ENCODE results near the gene HIC2.
"Not testable (repeated sequence)": the region's sequence is repeated elsewhere in the genome, so short reads cannot be mapped to it uniquely, and the experiment has no call there.

The HIC2 gene

DNA sequence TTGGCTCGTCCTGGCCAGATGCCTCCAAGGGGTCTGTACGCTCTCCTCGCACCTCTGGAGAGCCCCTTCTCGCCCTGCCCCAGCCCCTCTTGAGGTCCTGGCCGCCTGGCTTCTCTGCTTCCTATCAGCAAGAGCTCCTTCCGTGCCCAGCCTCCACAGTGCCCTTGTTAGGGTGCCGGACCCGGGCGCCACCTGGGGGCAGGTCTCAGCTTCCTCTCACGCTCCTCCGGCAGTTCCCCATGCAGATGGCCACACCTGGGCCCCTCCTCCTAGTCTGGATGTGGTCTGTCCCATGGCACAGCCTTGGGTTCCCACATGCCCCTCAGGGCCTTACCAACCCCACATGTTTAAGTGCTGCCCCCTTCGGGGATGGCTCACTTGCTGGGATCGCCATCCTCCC, 56.5 kb downstream of the HIC2 start:
- H3K9me3 ChIP-seq (ENCODE audit: insufficient read depth, low read length); H3K9ac ChIP-seq (ENCODE audit: low read length); H3K79me2 ChIP-seq (ENCODE audit: insufficient read depth, low read length); H3K36me3 ChIP-seq (ENCODE audit: low read length); H3K27me3 ChIP-seq (ENCODE audit: low read length); H2AFZ ChIP-seq (ENCODE audit: low read depth, low read length, severe bottlenecking); H3K27ac ChIP-seq (ENCODE audit: low read depth, low read length); H4K20me1 ChIP-seq (ENCODE audit: low read depth, low read length); H3K4me2 ChIP-seq (ENCODE audit: low read depth, low read length, poor library complexity, severe bottlenecking); H3K9me2 ChIP-seq (replicated peaks; ENCODE audit: insufficient read depth, low read length); H3K4me3 ChIP-seq (ENCODE audit: insufficient read depth, low read length, poor library complexity, severe bottlenecking); H3F3A ChIP-seq (ENCODE audit: insufficient read depth): not testable (repeated sequence)

DNA sequence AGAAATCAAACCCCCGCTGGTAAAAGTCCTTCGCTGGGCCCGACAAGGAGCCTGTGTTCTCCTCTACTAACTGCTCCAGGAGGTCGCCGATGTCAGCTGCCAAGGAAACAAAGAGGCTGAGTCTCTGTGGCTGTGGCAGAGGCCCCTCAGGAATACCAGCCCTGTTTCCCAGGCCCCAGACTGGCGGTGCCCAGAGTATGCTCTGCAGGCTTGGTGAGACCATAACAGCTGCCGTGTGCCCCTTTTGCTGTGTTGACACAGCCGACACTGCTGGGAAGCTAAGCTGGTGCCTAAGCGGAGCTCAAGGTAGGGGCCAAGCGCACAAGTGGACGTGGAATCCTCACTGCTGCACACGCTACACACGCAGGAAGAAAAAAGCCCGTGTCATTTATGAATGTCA, 66.9 kb downstream of the HIC2 start:
- not testable (repeated sequence) for H2AFZ ChIP-seq (ENCODE audit: low read depth, low read length, severe bottlenecking); H3K4me2 ChIP-seq (ENCODE audit: low read depth, low read length, poor library complexity, severe bottlenecking); H3K4me3 ChIP-seq (ENCODE audit: insufficient read depth, low read length, poor library complexity, severe bottlenecking); H3K36me3 ChIP-seq (ENCODE audit: low read length); H3K9me2 ChIP-seq (replicated peaks; ENCODE audit: insufficient read depth, low read length); H3K27ac ChIP-seq (ENCODE audit: low read depth, low read length); H3F3A ChIP-seq (ENCODE audit: insufficient read depth); H4K20me1 ChIP-seq (ENCODE audit: low read depth, low read length); H3K79me2 ChIP-seq (ENCODE audit: insufficient read depth, low read length); H3K27me3 ChIP-seq (ENCODE audit: low read length); H3K9ac ChIP-seq (ENCODE audit: low read length); H3K9me3 ChIP-seq (ENCODE audit: insufficient read depth, low read length)

DNA sequence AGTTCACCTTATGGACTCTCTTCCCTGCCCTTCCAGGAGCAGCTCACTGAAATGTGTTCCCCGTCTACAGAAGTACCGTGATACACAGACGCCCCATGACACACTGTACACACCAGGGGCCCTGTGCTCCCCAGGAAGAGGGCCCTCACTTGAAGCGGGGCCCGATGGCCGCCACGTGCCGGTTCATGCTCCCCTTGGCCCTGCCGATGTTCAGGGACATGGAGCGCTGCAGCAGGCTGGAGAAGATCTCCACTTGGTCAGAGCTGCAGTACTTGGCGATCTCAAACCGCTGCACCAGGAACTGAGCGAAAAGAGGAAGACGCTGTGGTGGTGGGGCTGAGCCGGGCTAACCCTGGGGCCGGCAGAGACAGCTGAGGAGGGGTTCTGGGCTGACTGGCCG, 70.6 kb downstream of the HIC2 start:
- not testable (repeated sequence) for H3K9me3 ChIP-seq (ENCODE audit: insufficient read depth, low read length); H3K9ac ChIP-seq (ENCODE audit: low read length); H3K79me2 ChIP-seq (ENCODE audit: insufficient read depth, low read length); H3F3A ChIP-seq (ENCODE audit: insufficient read depth); H2AFZ ChIP-seq (ENCODE audit: low read depth, low read length, severe bottlenecking); H3K9me2 ChIP-seq (replicated peaks; ENCODE audit: insufficient read depth, low read length); H4K20me1 ChIP-seq (ENCODE audit: low read depth, low read length); H3K36me3 ChIP-seq (ENCODE audit: low read length); H3K27me3 ChIP-seq (ENCODE audit: low read length); H3K27ac ChIP-seq (ENCODE audit: low read depth, low read length); H3K4me2 ChIP-seq (ENCODE audit: low read depth, low read length, poor library complexity, severe bottlenecking); H3K4me3 ChIP-seq (ENCODE audit: insufficient read depth, low read length, poor library complexity, severe bottlenecking)

DNA sequence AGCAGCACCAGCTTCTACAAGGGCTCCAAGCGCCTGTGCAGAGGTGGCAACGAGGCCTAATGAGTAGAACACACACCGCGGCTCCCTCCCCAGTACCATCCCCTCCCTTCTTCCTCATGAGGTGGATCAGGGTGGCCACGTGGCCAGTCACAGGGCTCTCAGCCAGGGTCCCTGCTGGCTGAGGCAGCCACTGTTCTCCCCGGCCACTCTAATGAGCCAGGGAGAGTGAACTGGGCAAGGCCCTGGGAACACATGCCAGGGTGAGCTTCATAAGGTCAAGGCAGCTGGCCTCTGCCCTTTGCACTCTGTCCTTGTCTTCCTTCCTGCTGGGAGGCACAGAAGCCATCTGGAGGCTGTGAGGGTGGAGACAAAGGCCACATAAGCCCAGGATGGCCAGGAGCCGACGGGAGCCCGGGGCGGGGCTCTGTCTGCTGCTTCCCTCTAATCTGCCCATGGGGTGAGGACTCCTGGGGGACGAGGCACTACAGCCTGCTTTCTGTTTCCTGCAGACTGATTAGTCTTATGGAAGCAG, 72.0 kb downstream of the HIC2 start:
- H3K27me3 ChIP-seq (ENCODE audit: low read length); H2AFZ ChIP-seq (ENCODE audit: low read depth, low read length, severe bottlenecking); H3K9me3 ChIP-seq (ENCODE audit: insufficient read depth, low read length); H3K79me2 ChIP-seq (ENCODE audit: insufficient read depth, low read length); H3K4me2 ChIP-seq (ENCODE audit: low read depth, low read length, poor library complexity, severe bottlenecking); H3F3A ChIP-seq (ENCODE audit: insufficient read depth); H3K4me3 ChIP-seq (ENCODE audit: insufficient read depth, low read length, poor library complexity, severe bottlenecking); H3K36me3 ChIP-seq (ENCODE audit: low read length); H3K27ac ChIP-seq (ENCODE audit: low read depth, low read length); H3K9me2 ChIP-seq (replicated peaks; ENCODE audit: insufficient read depth, low read length); H4K20me1 ChIP-seq (ENCODE audit: low read depth, low read length); H3K9ac ChIP-seq (ENCODE audit: low read length): not testable (repeated sequence)

DNA sequence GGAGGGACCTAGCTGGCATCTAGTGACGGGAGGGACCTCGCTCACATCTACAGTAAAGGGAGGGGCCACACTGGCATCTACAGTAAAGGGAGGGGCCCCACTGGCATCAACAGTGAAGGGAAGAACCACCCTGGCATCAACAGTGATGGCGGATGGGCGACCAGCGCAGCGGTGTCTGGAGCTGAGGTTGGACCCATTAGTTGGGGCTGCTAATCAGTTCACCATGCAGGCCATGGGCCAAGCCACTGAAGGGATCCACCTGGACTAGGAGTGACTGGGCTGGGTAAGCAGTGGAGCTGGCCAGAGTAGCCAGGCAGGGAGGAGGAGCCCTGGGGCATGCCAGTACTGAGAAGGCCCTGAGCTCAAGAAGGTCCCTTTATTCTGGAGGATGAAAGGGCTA, 73.4 kb downstream of the HIC2 start:
- H3K27me3 ChIP-seq (ENCODE audit: low read length); H3K4me2 ChIP-seq (ENCODE audit: low read depth, low read length, poor library complexity, severe bottlenecking); H3K9me3 ChIP-seq (ENCODE audit: insufficient read depth, low read length): not testable (repeated sequence)

DNA sequence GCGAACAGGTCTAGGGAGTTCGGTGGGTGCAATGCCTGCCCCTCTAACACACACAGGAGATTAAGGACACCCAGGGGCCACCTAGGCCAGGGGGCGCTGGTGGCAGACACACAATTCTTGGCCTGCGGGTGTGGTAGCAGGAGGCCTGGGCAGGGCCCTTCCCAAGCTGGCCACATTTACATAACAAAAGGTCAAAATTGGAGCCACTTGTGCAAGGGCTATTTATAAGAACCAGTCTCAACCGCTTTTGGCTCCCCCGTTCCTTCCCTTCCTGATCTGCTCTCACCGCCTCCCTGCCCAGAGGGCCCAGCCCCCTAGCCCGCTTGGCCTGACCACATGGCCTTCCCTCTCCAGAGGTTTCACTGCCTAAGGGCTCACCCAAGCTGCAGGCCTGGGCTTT, 75.1 kb downstream of the HIC2 start:
- H4K20me1 ChIP-seq (ENCODE audit: low read depth, low read length); H3K4me2 ChIP-seq (ENCODE audit: low read depth, low read length, poor library complexity, severe bottlenecking); H3K27me3 ChIP-seq (ENCODE audit: low read length); H2AFZ ChIP-seq (ENCODE audit: low read depth, low read length, severe bottlenecking); H3K9ac ChIP-seq (ENCODE audit: low read length); H3K79me2 ChIP-seq (ENCODE audit: insufficient read depth, low read length); H3F3A ChIP-seq (ENCODE audit: insufficient read depth); H3K27ac ChIP-seq (ENCODE audit: low read depth, low read length); H3K9me3 ChIP-seq (ENCODE audit: insufficient read depth, low read length); H3K4me3 ChIP-seq (ENCODE audit: insufficient read depth, low read length, poor library complexity, severe bottlenecking); H3K36me3 ChIP-seq (ENCODE audit: low read length); H3K9me2 ChIP-seq (replicated peaks; ENCODE audit: insufficient read depth, low read length): not testable (repeated sequence)

More for the DNA sequence above, 73.4 kb downstream of the HIC2 start:
- not testable (repeated sequence) for H3K4me3 ChIP-seq (ENCODE audit: insufficient read depth, low read length, poor library complexity, severe bottlenecking); H2AFZ ChIP-seq (ENCODE audit: low read depth, low read length, severe bottlenecking); H4K20me1 ChIP-seq (ENCODE audit: low read depth, low read length); H3K36me3 ChIP-seq (ENCODE audit: low read length); H3K79me2 ChIP-seq (ENCODE audit: insufficient read depth, low read length); H3K9me2 ChIP-seq (replicated peaks; ENCODE audit: insufficient read depth, low read length); H3K27ac ChIP-seq (ENCODE audit: low read depth, low read length); H3K9ac ChIP-seq (ENCODE audit: low read length); H3F3A ChIP-seq (ENCODE audit: insufficient read depth)

DNA sequence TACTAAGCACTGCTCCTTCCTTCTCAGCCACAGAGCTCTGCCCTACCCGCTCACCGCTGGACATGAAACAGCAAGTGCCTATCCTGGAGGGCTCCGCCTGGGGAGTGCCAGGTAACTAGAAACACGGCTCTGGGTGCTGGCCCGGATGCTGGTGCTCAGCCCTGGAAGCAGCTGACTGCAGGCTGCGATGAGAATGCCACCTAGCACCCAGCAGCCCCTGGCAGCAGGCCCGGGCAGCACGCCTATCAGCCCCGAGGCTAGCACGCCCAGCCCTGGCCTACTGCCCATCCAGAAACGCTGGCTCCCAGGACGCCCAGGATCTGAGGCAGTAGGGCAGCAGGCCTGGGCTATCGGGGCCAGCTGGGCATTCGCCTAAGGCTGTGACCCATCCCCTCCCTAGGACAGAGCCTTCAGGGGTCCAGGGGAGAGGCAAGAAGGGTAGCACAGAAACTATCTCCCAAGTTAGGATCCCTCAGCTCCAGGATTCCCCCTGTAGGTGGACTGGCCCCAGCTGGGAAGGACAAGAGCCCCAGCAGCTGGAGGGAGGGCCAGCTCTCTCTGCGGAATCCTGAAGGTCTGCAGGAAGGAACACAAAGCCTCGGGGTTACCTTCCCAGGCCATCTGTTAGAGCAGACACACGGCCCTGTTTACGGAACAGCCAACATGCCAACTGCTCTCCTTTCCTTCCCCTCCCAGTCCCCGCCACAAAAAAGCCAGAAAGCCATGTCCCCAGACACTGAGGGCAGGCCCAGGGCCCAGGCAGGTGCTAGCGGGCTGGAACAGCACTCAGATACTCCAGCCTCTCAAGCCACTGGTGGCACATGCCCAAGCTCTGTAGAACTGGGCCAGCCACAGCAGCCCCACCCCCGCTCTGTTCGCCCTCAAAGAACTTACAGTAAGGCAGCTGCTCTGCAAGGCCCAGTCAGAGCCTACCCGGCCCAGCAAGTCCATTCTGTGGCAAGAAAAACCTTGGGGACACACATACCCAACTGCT, 76.9 kb downstream of the HIC2 start:
- not testable (repeated sequence) for H3K4me3 ChIP-seq (ENCODE audit: insufficient read depth, low read length, poor library complexity, severe bottlenecking); H3K9me3 ChIP-seq (ENCODE audit: insufficient read depth, low read length); H3K9ac ChIP-seq (ENCODE audit: low read length); H3K79me2 ChIP-seq (ENCODE audit: insufficient read depth, low read length); H2AFZ ChIP-seq (ENCODE audit: low read depth, low read length, severe bottlenecking); H3K4me2 ChIP-seq (ENCODE audit: low read depth, low read length, poor library complexity, severe bottlenecking); H3K36me3 ChIP-seq (ENCODE audit: low read length); H3K27me3 ChIP-seq (ENCODE audit: low read length); H3K27ac ChIP-seq (ENCODE audit: low read depth, low read length); H3K9me2 ChIP-seq (replicated peaks; ENCODE audit: insufficient read depth, low read length); H4K20me1 ChIP-seq (ENCODE audit: low read depth, low read length); H3F3A ChIP-seq (ENCODE audit: insufficient read depth)

DNA sequence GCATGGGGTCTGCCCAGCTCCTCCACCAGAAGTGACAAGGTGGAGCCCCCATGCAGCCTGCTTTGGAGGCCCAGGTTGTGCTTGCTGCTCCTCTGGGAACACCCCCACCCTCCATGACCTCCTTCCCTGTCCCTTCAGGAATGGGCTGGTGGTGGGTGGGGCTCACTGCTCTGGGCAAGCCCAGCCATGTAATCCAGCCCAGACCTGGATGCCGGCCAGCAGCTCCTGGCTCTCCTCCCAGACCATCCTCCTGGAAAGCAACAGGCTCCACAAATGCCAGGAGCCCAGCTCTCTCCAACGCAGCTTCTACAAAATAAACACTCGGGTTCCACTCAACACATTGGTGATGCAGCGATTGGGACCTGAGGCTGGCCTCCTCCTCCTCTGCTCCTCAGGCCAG, 80.8 kb downstream of the HIC2 start:
- not testable (repeated sequence) for H3K9me3 ChIP-seq (ENCODE audit: insufficient read depth, low read length); H3F3A ChIP-seq (ENCODE audit: insufficient read depth); H3K4me3 ChIP-seq (ENCODE audit: insufficient read depth, low read length, poor library complexity, severe bottlenecking); H3K9ac ChIP-seq (ENCODE audit: low read length); H4K20me1 ChIP-seq (ENCODE audit: low read depth, low read length); H3K9me2 ChIP-seq (replicated peaks; ENCODE audit: insufficient read depth, low read length); H3K27ac ChIP-seq (ENCODE audit: low read depth, low read length); H3K36me3 ChIP-seq (ENCODE audit: low read length); H2AFZ ChIP-seq (ENCODE audit: low read depth, low read length, severe bottlenecking); H3K27me3 ChIP-seq (ENCODE audit: low read length); H3K4me2 ChIP-seq (ENCODE audit: low read depth, low read length, poor library complexity, severe bottlenecking); H3K79me2 ChIP-seq (ENCODE audit: insufficient read depth, low read length)

All from SU-DHL-6 (cell line).